Stomach smooth muscle (tissue), 2 donors: Measurements from ENCODE around the gene DLG1.

Experiments
- H3K27ac ChIP-seq: one replicate; pipeline ENCODE4 v1.7.0; 2013; ENCODE audit warnings: mild to moderate bottlenecking, low read length, inconsistent platforms
- H3K27me3 ChIP-seq, 2 donors: one replicate each; pipeline ENCODE4 v1.7.0; 2013; ENCODE audit warnings: low read length in 2 of 2; ENCODE audit not compliant: insufficient read depth in 2 of 2, control insufficient read depth in 1 of 2
- H3K36me3 ChIP-seq, 2 donors: one replicate each; pipeline ENCODE4 v1.7.0; 2013; ENCODE audit warnings: low read length in 2 of 2; ENCODE audit not compliant: control insufficient read depth in 2 of 2, insufficient read depth in 2 of 2
- H3K4me1 ChIP-seq: one replicate; pipeline ENCODE4 v1.7.0; 2013; ENCODE audit warnings: low read length; ENCODE audit not compliant: control insufficient read depth, insufficient read depth
- H3K4me3 ChIP-seq, 2 donors: one replicate each; pipeline ENCODE4 v1.7.0; 2013; ENCODE audit warnings: low read length in 2 of 2
- H3K9ac ChIP-seq, 2 donors: one replicate each; pipeline ENCODE4 v1.7.0; 2013; ENCODE audit warnings: low read length in 2 of 2, mild to moderate bottlenecking in 1 of 2
- H3K9me3 ChIP-seq, 2 donors: one replicate each; pipeline ENCODE4 v1.7.0; 2013; ENCODE audit warnings: low read length in 2 of 2; ENCODE audit not compliant: control insufficient read depth in 2 of 2
- donor health status: healthy.
- donor health status: Pancreatic carcinoma.

The DLG1 gene

GRCh38 chr3:197007953-197008352, 290.5 kb downstream of the DLG1 start:
- Histone ChIP-seq H3K9ac (no peak overlapping the region), H3K9me3 (no peaks in the 10 kb centered on the region), H3K4me3 (no peak overlapping the region), H3K36me3 (no peaks in the 10 kb centered on the region), H3K4me1 (peaks cover 10% of the 10 kb centered on the region), H3K27ac (no peak overlapping the region), H3K27me3 (no peaks in the 10 kb centered on the region)

DNA sequence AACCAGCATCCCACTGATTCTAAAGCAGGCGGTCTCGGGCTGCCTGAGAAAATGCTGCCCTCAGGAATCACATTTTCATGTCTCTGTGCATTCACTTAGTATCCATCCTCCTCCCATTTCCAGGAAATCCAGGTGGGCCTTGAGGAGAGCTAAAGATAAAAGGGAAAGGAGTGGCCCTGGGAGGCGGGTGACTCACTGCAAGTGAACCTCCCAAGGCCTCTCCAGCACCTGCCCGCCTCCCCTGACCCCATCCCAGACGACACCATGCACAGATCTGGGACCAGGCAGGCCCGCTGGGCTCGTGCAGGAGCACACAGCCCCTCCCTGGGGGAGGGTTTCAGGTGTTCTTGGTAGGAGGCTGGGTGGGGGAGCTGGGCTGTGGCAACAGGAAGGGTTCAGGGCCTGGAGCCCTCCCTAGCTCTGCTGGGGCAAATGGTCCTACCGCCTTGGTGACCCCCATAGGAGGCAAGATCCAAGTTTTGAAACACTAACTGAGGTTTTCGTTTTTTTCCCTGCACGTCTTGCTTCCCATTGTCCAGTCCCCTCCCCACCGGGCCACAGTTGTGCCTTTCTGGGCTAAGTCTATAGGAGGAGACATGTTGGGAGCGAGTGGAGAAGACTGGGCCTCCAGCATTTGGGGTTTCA, 291.0 kb downstream of the DLG1 start:
- Histone ChIP-seq H3K36me3 (no peaks in the 10 kb centered on the region), H3K9ac (no peak overlapping the region), H3K4me1 (peaks cover 12% of the 10 kb centered on the region), H3K9me3 (no peaks in the 10 kb centered on the region), H3K27me3 (no peaks in the 10 kb centered on the region), H3K27ac (no peak overlapping the region), H3K4me3 (no peak overlapping the region)

DNA sequence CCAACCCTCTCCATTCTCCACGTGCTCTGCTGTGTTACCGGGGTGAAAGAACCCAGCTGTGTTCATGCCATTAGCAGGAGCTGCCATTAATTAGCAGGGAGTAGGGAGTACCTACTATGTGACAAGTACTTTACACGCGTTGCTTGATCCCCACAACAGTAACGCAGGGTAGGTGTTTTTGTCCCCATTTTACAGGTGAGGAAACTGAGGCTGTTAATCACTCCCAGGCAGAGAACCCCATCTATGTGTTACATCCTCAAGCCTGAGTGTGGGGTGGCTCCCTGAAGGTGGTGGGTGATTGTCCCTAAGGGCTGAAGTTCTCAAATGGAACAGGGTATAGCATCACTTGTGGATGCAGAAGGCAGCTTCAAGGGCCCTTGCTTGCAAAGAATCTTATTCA, 291.6 kb downstream of the DLG1 start:
- Histone ChIP-seq H3K9me3 (no peaks in the 10 kb centered on the region), H3K27me3 (no peaks in the 10 kb centered on the region), H3K9ac (no peak overlapping the region), H3K4me3 (no peak overlapping the region), H3K4me1 (peaks cover 16% of the 10 kb centered on the region), H3K27ac (no peak overlapping the region), H3K36me3 (no peaks in the 10 kb centered on the region)

DNA sequence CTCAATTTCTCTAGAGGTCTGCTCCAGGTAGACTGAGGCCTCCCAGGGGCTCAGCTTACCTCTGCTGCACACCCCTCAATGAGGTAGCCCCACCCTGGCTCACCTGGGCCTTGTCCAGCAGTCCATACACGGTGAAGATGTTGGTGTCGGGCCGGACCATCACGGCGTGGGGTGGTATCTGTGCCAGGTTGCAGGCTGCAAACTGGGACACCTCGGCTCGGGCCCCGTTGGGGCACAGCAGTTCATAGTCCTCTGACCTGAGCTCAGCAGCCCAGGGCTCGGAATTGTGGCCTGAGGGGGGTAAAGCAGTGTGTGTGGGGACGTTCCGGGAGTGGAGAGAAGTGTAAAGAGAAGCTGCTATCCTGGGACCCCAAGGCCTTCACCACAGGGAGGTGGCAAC, 292.0 kb downstream of the DLG1 start:
- Histone ChIP-seq H3K4me3 (no peak overlapping the region), H3K27ac (no peak overlapping the region), H3K9ac (no peak overlapping the region), H3K27me3 (no peaks in the 10 kb centered on the region), H3K4me1 (peaks cover 16% of the 10 kb centered on the region), H3K9me3 (no peaks in the 10 kb centered on the region), H3K36me3 (no peaks in the 10 kb centered on the region)

DNA sequence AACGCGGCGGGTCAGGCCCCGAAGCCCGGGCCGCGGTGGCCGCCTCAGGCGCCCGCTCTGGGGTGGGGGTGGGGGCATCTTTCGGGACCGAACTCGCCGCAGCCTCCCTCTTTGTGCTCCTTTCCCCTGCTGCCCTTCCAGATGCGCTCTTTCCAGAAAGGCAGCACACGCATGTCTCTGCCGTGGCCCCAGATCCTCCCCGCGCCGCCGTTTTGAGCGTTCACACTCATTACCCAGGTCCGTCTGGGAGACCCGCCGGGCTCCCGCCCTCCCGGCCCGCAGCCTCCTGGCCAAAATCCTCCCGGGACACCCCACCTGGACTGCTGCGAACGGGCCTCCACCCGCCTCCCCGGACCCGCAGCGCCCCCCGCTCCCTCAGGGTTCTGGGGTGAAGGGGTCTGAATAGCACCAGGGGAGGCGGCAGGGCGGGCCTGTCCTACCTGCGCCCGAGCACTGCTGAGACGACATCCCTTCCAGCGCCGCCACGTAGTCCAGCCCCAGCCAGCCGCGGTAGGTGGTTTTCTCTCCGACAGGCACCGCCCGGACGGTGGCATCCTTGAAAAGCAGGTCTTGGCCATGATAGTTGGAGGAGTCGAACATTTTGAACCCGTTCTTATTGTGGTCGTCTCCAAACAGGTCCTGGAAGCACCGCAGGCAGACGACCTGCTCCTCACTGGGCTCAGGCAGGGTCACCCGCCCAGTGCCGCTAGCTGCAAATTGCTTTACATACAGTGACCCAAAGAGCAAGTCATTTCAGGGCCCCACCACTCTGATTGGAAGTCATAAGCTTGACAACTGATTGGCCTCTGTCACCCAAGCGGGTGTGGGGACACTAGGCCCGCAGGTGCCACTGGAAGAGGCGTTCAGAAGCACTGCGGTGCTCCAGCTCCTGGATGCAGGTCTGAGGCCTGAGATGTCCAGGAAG, 294.7 kb downstream of the DLG1 start:
- no peaks in the 10 kb centered on the region for H3K36me3 ChIP-seq
- no peak overlapping the region for H3K27ac ChIP-seq
- H3K4me1 ChIP-seq: peaks cover 16% of the 10 kb centered on the region
- peak overlapping the region; percentile 53 to 70 for H3K4me3 ChIP-seq
- H3K9me3 ChIP-seq: no peaks in the 10 kb centered on the region
- H3K27me3 ChIP-seq: no peaks in the 10 kb centered on the region
- H3K9ac ChIP-seq: peak overlapping the region; percentile 51 to 59

DNA sequence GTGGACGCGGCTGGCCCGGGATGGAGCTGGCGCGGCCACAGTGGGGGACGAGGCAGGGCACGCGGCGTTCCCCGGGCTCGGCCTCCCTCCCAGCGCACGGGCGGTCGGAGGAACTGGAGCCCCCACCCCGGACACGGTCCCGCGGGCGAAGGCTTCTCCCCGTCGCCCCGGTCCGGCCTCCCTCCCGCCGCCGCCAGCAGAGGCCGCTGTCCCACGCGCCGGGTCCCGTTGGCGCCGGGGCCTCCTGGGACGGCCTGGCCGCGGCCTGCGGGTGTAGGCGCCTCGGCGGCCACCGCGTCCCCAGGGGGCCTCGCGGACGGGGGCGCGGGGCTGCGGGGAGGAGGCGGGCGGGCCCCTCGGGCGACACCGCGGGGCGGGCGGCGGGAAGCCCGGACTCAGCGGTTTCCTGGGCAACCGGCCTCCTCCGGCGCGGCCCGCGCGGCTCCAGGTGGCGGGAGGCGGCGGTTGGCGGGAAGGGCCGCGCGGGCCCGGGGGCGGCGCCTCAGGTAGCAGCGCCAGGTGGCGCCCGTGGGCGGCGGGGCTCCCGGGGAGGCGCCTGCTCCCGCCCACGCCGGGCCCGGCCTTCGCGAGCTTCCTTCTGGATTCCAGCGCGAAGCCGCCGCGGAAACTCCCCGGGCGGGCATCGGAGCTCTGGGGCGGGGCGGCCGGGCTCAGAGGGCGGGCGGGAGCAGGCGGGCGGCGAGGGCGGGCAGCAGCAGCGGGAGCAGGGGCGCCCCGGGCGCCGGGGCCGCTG, 295.5 kb downstream of the DLG1 start:
- Histone ChIP-seq H3K4me3 (peak overlapping the region; percentile 49 to 70), H3K36me3 (no peaks in the 10 kb centered on the region), H3K9me3 (no peaks in the 10 kb centered on the region), H3K9ac (peak overlapping the region; percentile 55 to 82), H3K27me3 (no peaks in the 10 kb centered on the region), H3K4me1 (peaks cover 16% of the 10 kb centered on the region), H3K27ac (peak overlapping the region; percentile 31)

DNA sequence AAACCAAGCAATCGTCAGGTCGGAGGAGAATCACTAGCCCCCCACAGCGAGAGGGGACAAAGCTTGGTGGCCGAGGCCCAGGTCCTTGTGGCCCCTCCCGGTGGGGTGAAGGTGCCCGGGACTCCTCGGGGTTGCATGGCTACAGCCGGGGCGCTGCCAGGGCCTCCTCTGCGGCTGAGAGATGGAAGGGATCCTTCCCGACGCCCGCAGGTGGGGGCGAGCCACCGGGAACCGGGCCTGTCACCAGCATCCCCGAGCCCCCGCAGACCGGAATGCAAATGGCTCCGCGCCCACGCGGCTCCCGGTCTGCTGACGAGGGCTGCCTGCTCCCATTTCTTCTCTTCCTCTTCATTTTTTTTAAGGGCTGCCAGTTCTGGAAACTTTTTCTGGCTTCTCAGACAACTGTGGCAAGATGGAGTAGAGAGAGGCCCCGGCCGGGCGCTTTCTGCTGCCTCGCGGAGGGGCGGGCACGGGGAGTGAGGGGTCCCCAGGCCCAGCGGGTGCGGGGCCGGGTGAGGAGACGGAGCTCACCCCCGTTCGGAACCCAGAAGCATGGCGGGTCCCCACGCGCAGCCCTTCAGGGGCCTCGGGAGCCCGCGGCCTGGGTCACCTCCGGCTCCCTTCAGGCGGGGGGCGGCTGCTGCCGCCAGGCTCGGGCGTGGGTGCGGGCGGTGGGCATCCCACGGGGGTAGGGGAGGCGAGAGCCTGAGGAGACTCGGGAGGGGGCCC, 296.3 kb downstream of the DLG1 start:
- no peaks in the 10 kb centered on the region for H3K27me3 ChIP-seq
- no peaks in the 10 kb centered on the region for H3K9me3 ChIP-seq
- no peaks in the 10 kb centered on the region for H3K36me3 ChIP-seq
- H3K27ac ChIP-seq: peak overlapping the region; percentile 31
- peak overlapping the region; percentile 55 to 82 for H3K9ac ChIP-seq
- peak overlapping the region; percentile 49 to 69 for H3K4me3 ChIP-seq
- H3K4me1 ChIP-seq: peaks cover 16% of the 10 kb centered on the region

DNA sequence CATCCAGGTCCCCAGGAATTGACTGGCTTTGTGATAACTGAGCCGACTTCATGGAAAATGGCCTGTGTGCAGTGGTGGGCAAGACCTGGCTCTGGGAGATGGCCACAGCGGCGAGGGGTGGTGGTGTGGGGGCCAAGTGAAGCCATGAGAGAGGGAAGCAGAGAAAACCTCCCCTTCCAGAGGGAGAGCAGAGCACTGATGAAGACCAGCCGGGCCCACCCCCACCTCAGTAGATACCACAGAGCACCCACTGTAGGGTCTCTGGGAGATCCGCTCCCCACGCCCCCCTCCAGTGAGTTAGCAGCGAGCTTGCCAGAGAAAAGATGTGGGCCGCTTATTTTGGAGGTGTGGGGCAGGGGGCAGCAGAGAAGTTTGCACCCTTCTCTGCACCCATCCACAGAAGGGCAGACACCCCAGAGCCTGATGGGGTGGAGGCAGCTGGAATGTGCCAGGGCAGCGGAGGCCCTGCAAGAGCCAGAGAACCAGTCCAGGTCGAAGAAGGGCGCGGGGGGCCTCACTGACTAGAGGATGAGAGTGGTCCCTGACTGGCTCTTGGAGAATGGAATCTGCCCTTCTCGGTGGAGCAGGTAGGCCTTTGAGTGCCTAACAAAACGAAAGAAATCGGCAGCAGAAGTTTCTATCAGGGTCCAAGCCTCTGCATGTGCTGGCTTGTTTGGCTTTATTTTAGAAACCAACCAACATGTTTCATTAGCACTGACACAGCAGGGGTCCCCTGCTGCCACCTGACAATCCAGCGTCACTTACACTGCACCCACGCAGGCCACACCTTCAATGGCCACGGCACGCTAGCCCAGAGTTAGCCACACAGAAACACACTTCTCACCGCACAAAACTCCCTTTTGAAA, 297.1 kb downstream of the DLG1 start:
- no peaks in the 10 kb centered on the region for H3K9me3 ChIP-seq
- no peaks in the 10 kb centered on the region for H3K27me3 ChIP-seq
- H3K4me3 ChIP-seq: no peak overlapping the region
- no peaks in the 10 kb centered on the region for H3K36me3 ChIP-seq
- H3K27ac ChIP-seq: no peak overlapping the region
- no peak overlapping the region for H3K9ac ChIP-seq
- H3K4me1 ChIP-seq: peaks cover 16% of the 10 kb centered on the region

DNA sequence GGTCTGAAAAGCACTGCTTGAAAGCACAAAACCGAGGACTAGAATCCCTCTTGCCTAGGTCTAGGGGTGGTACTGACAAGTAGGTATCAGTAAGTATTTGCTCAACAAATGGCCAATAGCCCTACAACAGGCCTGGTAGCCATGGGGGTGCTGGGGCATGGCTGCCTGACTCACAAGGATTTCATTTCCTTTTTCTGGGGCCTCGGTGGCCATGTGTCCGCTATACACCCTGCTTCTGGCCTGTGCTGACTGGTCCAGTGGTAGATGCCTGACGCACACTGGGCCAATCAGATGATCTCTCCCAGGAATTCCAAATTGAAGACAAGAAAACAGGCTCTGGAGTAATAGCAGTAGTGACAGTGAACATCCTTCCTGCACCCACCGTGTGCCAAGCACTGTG, 298.2 kb downstream of the DLG1 start:
- Histone ChIP-seq H3K9me3 (no peaks in the 10 kb centered on the region), H3K4me1 (peaks cover 16% of the 10 kb centered on the region), H3K27me3 (no peaks in the 10 kb centered on the region), H3K4me3 (no peak overlapping the region), H3K27ac (no peak overlapping the region), H3K9ac (no peak overlapping the region), H3K36me3 (no peaks in the 10 kb centered on the region)
